ENCODE data around the gene PLA2G12B.

The PLA2G12B gene

GRCh38 chr10:72890086-72890485 is 64.5 kb downstream of the PLA2G12B start:
- DNase-seq (ENCODE audit: low spot score) = no peak

GRCh38 chr10:72889391-72889831 is 65.2 kb downstream of the PLA2G12B start:
- DNase-seq (ENCODE audit: low spot score) = no peak

GRCh38 chr10:72888151-72888638 is 66.4 kb downstream of the PLA2G12B start:
- no peak for DNase-seq (ENCODE audit: low spot score)

- no peak for DNase-seq (ENCODE audit: low spot score)
Measured at GRCh38 chr10:72887043-72887442, 67.6 kb downstream of the PLA2G12B start.

GRCh38 chr10:72886621-72887020 is 68.0 kb downstream of the PLA2G12B start:
- no peak for DNase-seq (ENCODE audit: low spot score)

GRCh38 chr10:72885953-72886352 is 68.7 kb downstream of the PLA2G12B start:
- no peak for DNase-seq (ENCODE audit: low spot score)
